ENCODE measurements around the gene E2F2. TPM values are rescaled to one million over a fixed set of nuclear protein-coding genes. Genes with fewer than 3 reads are reported as not detected.
"Not testable (repeated sequence)": the region's sequence is repeated elsewhere in the genome, so short reads cannot be mapped to it uniquely, and the experiment has no call there.

The E2F2 gene
- polyA plus RNA-seq, 1 donor (not counting 4 experiments of a cell fraction or from before 2014, with no cell fraction given): 0.05 TPM

DNA sequence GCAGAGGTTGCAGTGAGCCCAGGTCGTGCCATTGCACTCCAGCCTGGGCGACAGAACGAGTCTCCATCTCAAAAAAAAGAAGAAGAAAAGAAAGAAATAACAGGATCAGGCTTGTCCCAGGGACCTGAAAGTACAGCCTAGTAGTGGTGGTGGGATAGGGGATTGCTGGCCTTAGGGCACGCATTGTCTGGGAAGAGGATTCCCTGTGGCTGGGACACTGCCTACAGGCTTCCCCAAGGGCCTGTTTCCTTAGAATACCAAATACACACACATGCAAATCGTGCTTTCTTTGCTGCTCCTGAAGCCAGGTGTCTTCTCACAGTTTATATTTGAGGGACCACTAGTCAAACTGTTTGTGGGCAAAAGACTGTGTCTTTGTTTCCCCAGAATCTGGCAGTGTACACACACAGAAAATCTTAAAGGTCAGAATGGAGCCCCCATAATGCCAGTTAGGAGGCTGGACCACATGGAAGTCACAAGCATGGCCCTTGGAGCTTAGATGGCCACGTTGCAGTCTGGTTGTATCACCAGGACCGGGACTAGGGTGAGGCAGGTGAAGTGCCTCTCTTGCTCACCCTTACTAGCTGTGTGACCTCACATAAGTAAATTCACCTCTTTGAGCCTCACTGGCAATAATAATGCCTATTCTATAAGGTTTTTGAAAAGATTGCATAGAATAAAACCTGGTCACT lies 34.4 kb downstream of the E2F2 start:
- dilution Hi-C loops (cut with MboI; ENCODE audit: extremely low pct_ligation_motif_present, low sequenced_read_pairs): no loop called here
- Histone ChIP-seq H3K36me3 (ENCODE audit: control insufficient read depth in 2 of 2, extremely low read depth in 1 of 2, insufficient read depth in 2 of 2, low read length in 2 of 2) (no peaks in the 10 kb centered on the region), H4K20me1 (ENCODE audit: control insufficient read depth, extremely low read depth, insufficient read depth, low read length) (no peaks in the 10 kb centered on the region), H3K4me2 (ENCODE audit: control insufficient read depth, extremely low read depth, insufficient read depth, low read depth, low read length) (no peak overlapping the region), H3K9me3 (ENCODE audit: control insufficient read depth, low read depth, low read length) (no peaks in the 10 kb centered on the region), H3K4me3 (ENCODE audit: control insufficient read depth in 2 of 3, extremely low read depth in 1 of 3, insufficient read depth in 2 of 3, low read depth in 1 of 3, low read length in 3 of 3) (no peak overlapping the region), H3K9me1 (ENCODE audit: control insufficient read depth, extremely low read depth, insufficient read depth, low read length) (no peaks in the 10 kb centered on the region), H2AFZ (ENCODE audit: control insufficient read depth, low read length) (no peak overlapping the region), H3K9ac (ENCODE audit: control insufficient read depth, extremely low read depth, insufficient read depth, low read length) (no peak overlapping the region), H3K27me3 (ENCODE audit: control insufficient read depth, extremely low read depth, insufficient read depth, low read length) (no peaks in the 10 kb centered on the region), H3K79me2 (ENCODE audit: control insufficient read depth, insufficient read depth, low read length) (no peaks in the 10 kb centered on the region), H3K4me1 (ENCODE audit: control insufficient read depth, extremely low read depth, insufficient read depth, low read length) (no peaks in the 10 kb centered on the region), H3K27ac (ENCODE audit: control insufficient read depth, insufficient read depth, low read length) (no peak overlapping the region)
- no peak for FAIRE-seq
- TF ChIP-seq CTCF (optimal IDR thresholded peaks at IDR 0.05 in 1 of 3, IDR thresholded peaks at IDR 0.05 in 1 of 3, conservative IDR thresholded peaks at IDR 0.05 in 1 of 3; ENCODE audit: extremely low read depth in 1 of 3, insufficient read depth in 2 of 3, low read length in 3 of 3) (no peak), EZH2 (IDR thresholded peaks at IDR 0.05; ENCODE audit: low read length) (no peak)
- no peak for DNase-seq (ENCODE audit: low read depth, low spot score)

- H3K27me3 ChIP-seq (ENCODE audit: control insufficient read depth, extremely low read depth, insufficient read depth, low read length); H3K27ac ChIP-seq (ENCODE audit: control insufficient read depth, insufficient read depth, low read length); H4K20me1 ChIP-seq (ENCODE audit: control insufficient read depth, extremely low read depth, insufficient read depth, low read length); H3K9me3 ChIP-seq (ENCODE audit: control insufficient read depth, low read depth, low read length); H3K4me3 ChIP-seq (ENCODE audit: control insufficient read depth in 2 of 3, extremely low read depth in 1 of 3, insufficient read depth in 2 of 3, low read depth in 1 of 3, low read length in 3 of 3); H3K9me1 ChIP-seq (ENCODE audit: control insufficient read depth, extremely low read depth, insufficient read depth, low read length); H3K36me3 ChIP-seq (ENCODE audit: control insufficient read depth in 2 of 2, extremely low read depth in 1 of 2, insufficient read depth in 2 of 2, low read length in 2 of 2); DNase-seq (ENCODE audit: low read depth, low spot score); H3K4me1 ChIP-seq (ENCODE audit: control insufficient read depth, extremely low read depth, insufficient read depth, low read length); FAIRE-seq; H3K9ac ChIP-seq (ENCODE audit: control insufficient read depth, extremely low read depth, insufficient read depth, low read length); H2AFZ ChIP-seq (ENCODE audit: control insufficient read depth, low read length); H3K4me2 ChIP-seq (ENCODE audit: control insufficient read depth, extremely low read depth, insufficient read depth, low read depth, low read length); dilution Hi-C loops (cut with MboI; ENCODE audit: extremely low pct_ligation_motif_present, low sequenced_read_pairs); H3K79me2 ChIP-seq (ENCODE audit: control insufficient read depth, insufficient read depth, low read length): not testable (repeated sequence)
Measured at GRCh38 chr1:23494836-23495235, 36.2 kb downstream of the E2F2 start.

DNA sequence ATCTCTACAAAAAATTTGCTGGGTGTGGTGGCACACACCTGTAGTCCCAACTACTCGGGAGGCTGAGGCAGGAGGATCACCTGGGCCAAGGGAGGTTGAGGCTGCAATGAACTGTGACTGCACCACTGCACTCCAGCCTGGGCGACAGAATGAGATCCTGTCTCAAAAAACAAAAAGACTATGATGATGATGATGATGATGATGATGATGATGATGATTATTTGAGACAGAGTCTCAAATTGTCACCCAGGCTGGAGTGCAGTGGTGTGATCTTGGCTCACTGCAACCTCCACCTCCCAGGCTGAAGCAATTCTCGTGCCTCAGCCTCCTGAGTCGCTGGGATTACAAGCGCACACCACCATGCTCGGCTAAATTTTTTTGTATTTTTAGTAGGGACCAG lies 38.3 kb downstream of the E2F2 start:
- FAIRE-seq: not testable (repeated sequence)

More for the DNA sequence above, 38.3 kb downstream of the E2F2 start:
- H3K36me3 ChIP-seq (ENCODE audit: control insufficient read depth in 2 of 2, extremely low read depth in 1 of 2, insufficient read depth in 2 of 2, low read length in 2 of 2); H3K27me3 ChIP-seq (ENCODE audit: control insufficient read depth, extremely low read depth, insufficient read depth, low read length); H4K20me1 ChIP-seq (ENCODE audit: control insufficient read depth, extremely low read depth, insufficient read depth, low read length); H3K9me3 ChIP-seq (ENCODE audit: control insufficient read depth, low read depth, low read length); H2AFZ ChIP-seq (ENCODE audit: control insufficient read depth, low read length); DNase-seq (ENCODE audit: low read depth, low spot score); H3K4me1 ChIP-seq (ENCODE audit: control insufficient read depth, extremely low read depth, insufficient read depth, low read length); H3K79me2 ChIP-seq (ENCODE audit: control insufficient read depth, insufficient read depth, low read length); H3K9ac ChIP-seq (ENCODE audit: control insufficient read depth, extremely low read depth, insufficient read depth, low read length); dilution Hi-C loops (cut with MboI; ENCODE audit: extremely low pct_ligation_motif_present, low sequenced_read_pairs); H3K4me3 ChIP-seq (ENCODE audit: control insufficient read depth in 2 of 3, extremely low read depth in 1 of 3, insufficient read depth in 2 of 3, low read depth in 1 of 3, low read length in 3 of 3); H3K9me1 ChIP-seq (ENCODE audit: control insufficient read depth, extremely low read depth, insufficient read depth, low read length); H3K4me2 ChIP-seq (ENCODE audit: control insufficient read depth, extremely low read depth, insufficient read depth, low read depth, low read length); H3K27ac ChIP-seq (ENCODE audit: control insufficient read depth, insufficient read depth, low read length): not testable (repeated sequence)

Measured in keratinocyte (primary cell).